NCI-H128 (cell line): Measurements from ENCODE around the gene ATG16L2.
"Not testable (repeated sequence)": the region's sequence is repeated elsewhere in the genome, so short reads cannot be mapped to it uniquely, and the experiment has no call there.

Experiments used
- DNase-seq: peaks from one replicate; lab custom pipeline; 2025; ENCODE audit not compliant: unreplicated experiment; lab: John Stamatoyannopoulos, UW

ATG16L2 gene

GRCh38 chr11:72802822-72803221, 11.4 kb upstream of the ATG16L2 start:
- no peak for DNase-seq

- DNase-seq: no peak
Observed at GRCh38 chr11:72805216-72805615, 9.0 kb upstream of the ATG16L2 start.

GRCh38 chr11:72806378-72806777, 7.8 kb upstream of the ATG16L2 start:
- not testable (repeated sequence) for DNase-seq

GRCh38 chr11:72807021-72807693, 7.1 kb upstream of the ATG16L2 start:
- DNase-seq: no peak

GRCh38 chr11:72807792-72808191, 6.4 kb upstream of the ATG16L2 start:
- DNase-seq: no peak

GRCh38 chr11:72808331-72808798, 5.8 kb upstream of the ATG16L2 start:
- DNase-seq: no peak

- not testable (repeated sequence) for DNase-seq
Observed at GRCh38 chr11:72811686-72812085, 2.5 kb upstream of the ATG16L2 start.

GRCh38 chr11:72812604-72812966, 1.6 kb upstream of the ATG16L2 start:
- DNase-seq: no peak

- DNase-seq: no peak
Observed at GRCh38 chr11:72812967-72813739, 1.1 kb upstream of the ATG16L2 start.

- peak; percentile 86 for DNase-seq
Observed at GRCh38 chr11:72813740-72814285, 398 bp upstream of the ATG16L2 start.

- no peak for DNase-seq
Observed at GRCh38 chr11:72815110-72815618, 953 bp downstream of the ATG16L2 start.

- DNase-seq: no peak
Observed at GRCh38 chr11:72816404-72816990, 2.3 kb downstream of the ATG16L2 start.

- DNase-seq: no peak
Observed at GRCh38 chr11:72817966-72818365, 3.8 kb downstream of the ATG16L2 start.

GRCh38 chr11:72818971-72819370, 4.8 kb downstream of the ATG16L2 start:
- DNase-seq: no peak

- no peak for DNase-seq
Observed at GRCh38 chr11:72820439-72821139, 6.4 kb downstream of the ATG16L2 start.

- DNase-seq: no peak
Observed at GRCh38 chr11:72821221-72821919, 7.2 kb downstream of the ATG16L2 start.

- DNase-seq: peak; percentile 84
Observed at GRCh38 chr11:72821920-72822799, 7.9 kb downstream of the ATG16L2 start.

- DNase-seq: no peak
Observed at GRCh38 chr11:72823105-72823804, 9.0 kb downstream of the ATG16L2 start.

GRCh38 chr11:72824020-72824419, 9.8 kb downstream of the ATG16L2 start:
- no peak for DNase-seq
